Keratinocyte (primary cell): Measurements from ENCODE around the gene SKA2. TPM values are rescaled to one million over a fixed set of nuclear protein-coding genes. Genes with fewer than 3 reads are reported as not detected.

Experiments
- DNase-seq: peaks from one replicate; pipeline ENCODE4 v3.0.0-alpha.2; 2011; ENCODE audit warnings: low read depth, missing footprints, low spot score
- FAIRE-seq: peaks from 2 replicates; lab custom pipeline; 2011; peaks lifted over from hg19 to GRCh38; lab: Jason Lieb, UNC
- H2AFZ ChIP-seq: 2 replicates; pipeline ENCODE4 v1.6.0; 2012; ENCODE audit warnings: low read length, control low read depth, inconsistent platforms; ENCODE audit not compliant: control insufficient read depth
- H3K27ac ChIP-seq: 2 replicates; pipeline ENCODE4 v1.5.1; 2011; ENCODE audit warnings: low read length; ENCODE audit not compliant: control insufficient read depth, insufficient read depth
- H3K27me3 ChIP-seq: 3 replicates; pipeline ENCODE4 v1.6.0; 2011; ENCODE audit warnings: low read length; ENCODE audit not compliant: control insufficient read depth, insufficient read depth; ENCODE audit errors: extremely low read depth
- H3K36me3 ChIP-seq, 2 experiments: 2 replicates in 1 of 2; 3 replicates in 1 of 2; pipeline ENCODE4 v1.5.1; 2011; ENCODE audit warnings: low read length in 2 of 2, mild to moderate bottlenecking in 1 of 2; ENCODE audit not compliant: control insufficient read depth in 2 of 2, insufficient read depth in 2 of 2; ENCODE audit errors: extremely low read depth in 1 of 2
- H3K4me1 ChIP-seq: 3 replicates; pipeline ENCODE4 v1.5.1; 2011; ENCODE audit warnings: low read length; ENCODE audit not compliant: control insufficient read depth, insufficient read depth; ENCODE audit errors: extremely low read depth
- H3K4me2 ChIP-seq: 3 replicates; pipeline ENCODE4 v1.6.0; 2011; ENCODE audit warnings: low read depth, low read length; ENCODE audit not compliant: control insufficient read depth, insufficient read depth; ENCODE audit errors: extremely low read depth
- H3K4me3 ChIP-seq, 3 experiments: fragments of 200-600 bp in 1 of 3; sonication (generic) in 1 of 3; 2 replicates in 2 of 3; 3 replicates in 1 of 3; pipeline ENCODE4 v1.5.1; 2011 to 2016; ENCODE audit warnings: low read length in 3 of 3, mild to moderate bottlenecking in 3 of 3, control low read depth in 2 of 3, inconsistent platforms in 1 of 3, low read depth in 1 of 3, mixed read lengths in 1 of 3, mixed run types in 1 of 3, moderate library complexity in 1 of 3; ENCODE audit not compliant: control insufficient read depth in 2 of 3, insufficient read depth in 2 of 3; ENCODE audit errors: extremely low read depth in 1 of 3
- H3K79me2 ChIP-seq: 2 replicates; pipeline ENCODE4 v1.6.0; 2012; ENCODE audit warnings: low read length; ENCODE audit not compliant: control insufficient read depth, insufficient read depth
- H3K9ac ChIP-seq: 3 replicates; pipeline ENCODE4 v1.6.0; 2011; ENCODE audit warnings: low read length; ENCODE audit not compliant: control insufficient read depth, insufficient read depth; ENCODE audit errors: extremely low read depth
- H3K9me1 ChIP-seq: 3 replicates; pipeline ENCODE4 v1.6.0; 2011; ENCODE audit warnings: low read length; ENCODE audit not compliant: control insufficient read depth, insufficient read depth; ENCODE audit errors: extremely low read depth
- H3K9me3 ChIP-seq: 2 replicates; pipeline ENCODE4 v1.5.1; 2012; ENCODE audit warnings: low read depth, low read length; ENCODE audit not compliant: control insufficient read depth
- H4K20me1 ChIP-seq: 3 replicates; pipeline ENCODE4 v1.6.0; 2011; ENCODE audit warnings: low read length; ENCODE audit not compliant: control insufficient read depth, insufficient read depth; ENCODE audit errors: extremely low read depth
- EZH2 ChIP-seq: IDR thresholded peaks from one replicate; pipeline ENCODE4 v1.6.1; 2012; ENCODE audit warnings: inconsistent platforms, mild to moderate bottlenecking, low read length, moderate library complexity
- dilution Hi-C: fragments of 300-500 bp; cut with MboI; formaldehyde crosslinking; loops from one replicate; pipeline ENCODE4 v1.7.0; 2020; ENCODE audit warnings: low sequenced_read_pairs; ENCODE audit not compliant: extremely low pct_ligation_motif_present
- polyA plus RNA-seq, 5 experiments: library from polyadenylated mRNA; depleted of rRNA in 3 of 5; stranded (reverse) in 3 of 5; stranded (forward) in 1 of 5; unstranded in 1 of 5; fragments of >200 nt; gene quantifications; 1 replicate in 1 of 5; 2 replicates in 3 of 5; 3 replicates in 1 of 5; pipeline versions ENCODE4 v1.2.1 to v1.2.3, GENCODE V29; 2011 to 2012; ENCODE audit warnings: missing spikeins in 2 of 5, low read depth in 1 of 5, low replicate concordance in 1 of 5
- TF ChIP-seq, protein P1 (sequence below), 3 experiments: IDR thresholded peaks in 1 of 3; conservative IDR thresholded peaks in 1 of 3; optimal IDR thresholded peaks in 1 of 3; 2 replicates in 2 of 3; 3 replicates in 1 of 3; pipeline versions ENCODE3 to v1.5.1; 2011; ENCODE audit warnings: low read length in 3 of 3, mild to moderate bottlenecking in 3 of 3, moderate library complexity in 2 of 3, control low read depth in 1 of 3, inconsistent platforms in 1 of 3; ENCODE audit not compliant: insufficient read depth in 2 of 3; ENCODE audit errors: extremely low read depth in 1 of 3

The SKA2 gene
- polyA plus RNA-seq, 1 donor (not counting 4 experiments of a cell fraction or from before 2014, with no cell fraction given) = 52.8 TPM

- H3K4me1 ChIP-seq = no peaks in the 10 kb centered on the region
- H3K9me3 ChIP-seq = no peaks in the 10 kb centered on the region
- no peaks in the 10 kb centered on the region for H4K20me1 ChIP-seq
- no peak overlapping the region for H3K4me3 ChIP-seq
- H3K79me2 ChIP-seq = no peaks in the 10 kb centered on the region
- H3K27ac ChIP-seq = no peak overlapping the region
- H3K4me2 ChIP-seq = no peak overlapping the region
- H3K27me3 ChIP-seq = no peaks in the 10 kb centered on the region
- dilution Hi-C loops = no loop called here
- no peak for FAIRE-seq
- no peaks in the 10 kb centered on the region for H3K9me1 ChIP-seq
- H2AFZ ChIP-seq = no peak overlapping the region
- H3K36me3 ChIP-seq = peaks cover 0 to 3% of the 10 kb centered on the region in 2 experiments
- no peak for DNase-seq
- H3K9ac ChIP-seq = no peak overlapping the region
- TF ChIP-seq, protein P1, sequence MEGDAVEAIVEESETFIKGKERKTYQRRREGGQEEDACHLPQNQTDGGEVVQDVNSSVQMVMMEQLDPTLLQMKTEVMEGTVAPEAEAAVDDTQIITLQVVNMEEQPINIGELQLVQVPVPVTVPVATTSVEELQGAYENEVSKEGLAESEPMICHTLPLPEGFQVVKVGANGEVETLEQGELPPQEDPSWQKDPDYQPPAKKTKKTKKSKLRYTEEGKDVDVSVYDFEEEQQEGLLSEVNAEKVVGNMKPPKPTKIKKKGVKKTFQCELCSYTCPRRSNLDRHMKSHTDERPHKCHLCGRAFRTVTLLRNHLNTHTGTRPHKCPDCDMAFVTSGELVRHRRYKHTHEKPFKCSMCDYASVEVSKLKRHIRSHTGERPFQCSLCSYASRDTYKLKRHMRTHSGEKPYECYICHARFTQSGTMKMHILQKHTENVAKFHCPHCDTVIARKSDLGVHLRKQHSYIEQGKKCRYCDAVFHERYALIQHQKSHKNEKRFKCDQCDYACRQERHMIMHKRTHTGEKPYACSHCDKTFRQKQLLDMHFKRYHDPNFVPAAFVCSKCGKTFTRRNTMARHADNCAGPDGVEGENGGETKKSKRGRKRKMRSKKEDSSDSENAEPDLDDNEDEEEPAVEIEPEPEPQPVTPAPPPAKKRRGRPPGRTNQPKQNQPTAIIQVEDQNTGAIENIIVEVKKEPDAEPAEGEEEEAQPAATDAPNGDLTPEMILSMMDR (optimal IDR thresholded peaks at IDR 0.05 in 1 of 3, IDR thresholded peaks at IDR 0.05 in 1 of 3, conservative IDR thresholded peaks at IDR 0.05 in 1 of 3; ENCODE audit: extremely low read depth in 1 of 3, insufficient read depth in 2 of 3, low read length in 3 of 3) = no peak
- no peak for TF ChIP-seq EZH2
These were observed 70.8 kb downstream of the SKA2 start for GRCh38 chr17:59084154-59084553.

DNA sequence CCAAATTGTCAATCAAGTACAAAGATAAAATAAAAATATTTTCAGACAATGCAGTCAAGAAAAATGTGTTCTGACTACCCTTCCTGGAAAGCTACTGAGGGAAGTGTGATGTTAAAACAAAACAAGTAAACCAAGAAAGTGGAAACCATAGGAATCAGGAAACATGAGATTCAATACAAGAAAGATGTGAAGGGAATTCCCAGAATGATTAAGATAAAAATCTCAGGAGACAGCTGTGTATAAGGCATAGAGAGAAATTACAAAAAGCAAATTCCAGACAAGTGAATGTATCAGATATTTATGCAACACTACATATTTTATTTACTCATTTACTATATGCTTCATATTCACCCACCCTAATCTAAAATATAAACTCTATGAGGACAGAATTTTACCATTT lies 80.5 kb downstream of the SKA2 start:
- no peaks in the 10 kb centered on the region for H4K20me1 ChIP-seq
- dilution Hi-C loops = no loop called here
- H3K36me3 ChIP-seq = peaks cover 0 to 7% of the 10 kb centered on the region in 2 experiments
- DNase-seq = peak; percentile 4
- no peaks in the 10 kb centered on the region for H3K9me1 ChIP-seq
- no peak overlapping the region for H3K4me3 ChIP-seq
- no peak for FAIRE-seq
- H3K27ac ChIP-seq = peak overlapping the region; percentile 62
- no peak for TF ChIP-seq EZH2
- TF ChIP-seq, protein P1 (optimal IDR thresholded peaks at IDR 0.05 in 1 of 3, IDR thresholded peaks at IDR 0.05 in 1 of 3, conservative IDR thresholded peaks at IDR 0.05 in 1 of 3; ENCODE audit: extremely low read depth in 1 of 3, insufficient read depth in 2 of 3, low read length in 3 of 3) = no peak
- no peaks in the 10 kb centered on the region for H3K9me3 ChIP-seq
- H3K4me1 ChIP-seq = no peaks in the 10 kb centered on the region
- no peak overlapping the region for H3K4me2 ChIP-seq
- no peak overlapping the region for H3K9ac ChIP-seq
- no peaks in the 10 kb centered on the region for H3K27me3 ChIP-seq
- no peak overlapping the region for H2AFZ ChIP-seq
- H3K79me2 ChIP-seq = no peaks in the 10 kb centered on the region
